Panc1 (cell line): ENCODE results near the gene ACTR10. TPM values are rescaled to one million over a fixed set of nuclear protein-coding genes. Genes with fewer than 3 reads are reported as not detected.

Source experiments
- ATAC-seq: fragments of 200-7000 bp; cut with Tn5 transposase; 2 replicates; pipeline ENCODE4 v1.9.1; 2020; ENCODE audit warnings: mild to moderate bottlenecking, moderate library complexity
- BruUV-seq: library from RNA; stranded (reverse); fragments of 400-500 nt; replicated peaks from 2 replicates; lab custom pipeline; 2021; lab: Mats Ljungman, UMichigan
- CTCF ChIA-PET: fragments of 300-600 bp; sonication (Branson Sonifier 250); formaldehyde crosslinking; loops from one replicate; lab custom pipeline; 2022; ENCODE audit warnings: antibody characterized with exemption; lab: Charles Lee
- POLR2A ChIA-PET: fragments of 300-600 bp; sonication (Branson Sonifier 250); formaldehyde crosslinking; loops from one replicate; lab custom pipeline; 2022; ENCODE audit warnings: antibody characterized with exemption; lab: Charles Lee
- DNase-seq: peaks from one replicate; pipeline ENCODE4 v3.0.0-alpha.2; 2010; ENCODE audit warnings: low read depth, low spot score
- H3K27ac ChIP-seq: 2 replicates; pipeline ENCODE4 v1.5.1; 2011; ENCODE audit warnings: mild to moderate bottlenecking, low read length, inconsistent platforms
- H3K27me3 ChIP-seq: fragments of 200-500 bp; sonication (Bioruptor generic); 2 replicates; pipeline ENCODE4 v1.6.0; 2014; ENCODE audit warnings: low read length, inconsistent platforms; ENCODE audit not compliant: control insufficient read depth, insufficient read depth
- H3K36me3 ChIP-seq: fragments of 200-500 bp; sonication (Bioruptor generic); 2 replicates; pipeline ENCODE4 v1.5.1; 2014; ENCODE audit warnings: inconsistent platforms, mild to moderate bottlenecking, low read length, moderate library complexity; ENCODE audit not compliant: control insufficient read depth, insufficient read depth
- H3K4me1 ChIP-seq: 2 replicates; pipeline ENCODE4 v1.5.1; 2011; ENCODE audit warnings: inconsistent platforms, mild to moderate bottlenecking, low read length, moderate library complexity; ENCODE audit not compliant: control insufficient read depth, insufficient read depth
- H3K4me3 ChIP-seq, 2 experiments: 2 replicates each; pipeline ENCODE4 v1.5.1; 2011 to 2012; ENCODE audit warnings: low read depth in 2 of 2, low read length in 2 of 2, mild to moderate bottlenecking in 2 of 2, inconsistent platforms in 1 of 2, moderate library complexity in 1 of 2
- H3K9me3 ChIP-seq: fragments of 200-500 bp; sonication (Bioruptor generic); 2 replicates; pipeline ENCODE4 v1.5.1; 2014; ENCODE audit warnings: low read depth, mild to moderate bottlenecking, inconsistent platforms, low read length, moderate library complexity; ENCODE audit not compliant: control insufficient read depth, insufficient read depth
- POLR2AphosphoS5 ChIP-seq: IDR thresholded peaks from 2 replicates; pipeline ENCODE4 v1.6.1; 2012; ENCODE audit warnings: mild to moderate bottlenecking, low read depth, low read length, moderate library complexity
- SIN3A ChIP-seq: IDR thresholded peaks from 2 replicates; pipeline ENCODE4 v1.6.1; 2012; ENCODE audit warnings: low read depth, mild to moderate bottlenecking, low read length, moderate library complexity, borderline replicate concordance; ENCODE audit not compliant: insufficient read depth
- TCF7L2 ChIP-seq: IDR thresholded peaks from 2 replicates; pipeline ENCODE4 v1.6.1; 2011; ENCODE audit warnings: mild to moderate bottlenecking, low read depth, low read length, inconsistent platforms
- in situ Hi-C: cut with HindIII; loops from 2 replicates; pipeline ENCODE4 v1.10.0; 2016; ENCODE audit warnings: low sequenced_read_pairs, low pct_unique_long_range_greater_than_20kb
- intact Hi-C: fragments of 100-400 bp; cut with micrococcal nuclease; formaldehyde crosslinking; loops from one replicate; pipeline ENCODE4 v1.10.0; 2022; ENCODE audit not compliant: unreplicated experiment
- total RNA-seq: library from RNA; stranded (reverse); gene quantifications from one replicate; pipeline ENCODE4 v1.2.1, GENCODE V29; 2021; ENCODE audit not compliant: unreplicated experiment
- TF ChIP-seq, protein P1 (sequence below), 2 experiments: IDR thresholded peaks; 2 replicates each; pipeline ENCODE4 v1.6.1; 2011 to 2012; ENCODE audit warnings: low read depth in 2 of 2, control low read depth in 1 of 2, low read length in 1 of 2, mild to moderate bottlenecking in 1 of 2, moderate library complexity in 1 of 2; ENCODE audit not compliant: insufficient read depth in 1 of 2
- TF ChIP-seq, protein P2 (sequence below): fragments of 450-650 bp; IDR thresholded peaks from 2 replicates; pipeline ENCODE4 v1.5.1; 2017; ENCODE audit warnings: mild to moderate bottlenecking

Gene ACTR10
- total RNA-seq, 1 experiment from 2014 or later: 34.9 TPM

- in situ Hi-C loops: no loop called here
- intact Hi-C loops: no loop called here
- H3K4me1 ChIP-seq: peaks cover 4% of the 10 kb centered on the region; the same call in 1 of the 2 replicates
- H3K27me3 ChIP-seq: no peaks in the 10 kb centered on the region
- H3K9me3 ChIP-seq: no peaks in the 10 kb centered on the region
- BruUV-seq: no TSS peak
- peak overlapping the region; percentile 96 to 97 for H3K4me3 ChIP-seq
- H3K27ac ChIP-seq: peak overlapping the region; percentile 90
- peaks cover 6% of the 10 kb centered on the region; the same call in 1 of the 2 replicates for H3K36me3 ChIP-seq
- no peak for ATAC-seq
- POLR2A ChIA-PET: no interaction called here
- CTCF ChIA-PET: no interaction called here
- TF ChIP-seq, protein P1, sequence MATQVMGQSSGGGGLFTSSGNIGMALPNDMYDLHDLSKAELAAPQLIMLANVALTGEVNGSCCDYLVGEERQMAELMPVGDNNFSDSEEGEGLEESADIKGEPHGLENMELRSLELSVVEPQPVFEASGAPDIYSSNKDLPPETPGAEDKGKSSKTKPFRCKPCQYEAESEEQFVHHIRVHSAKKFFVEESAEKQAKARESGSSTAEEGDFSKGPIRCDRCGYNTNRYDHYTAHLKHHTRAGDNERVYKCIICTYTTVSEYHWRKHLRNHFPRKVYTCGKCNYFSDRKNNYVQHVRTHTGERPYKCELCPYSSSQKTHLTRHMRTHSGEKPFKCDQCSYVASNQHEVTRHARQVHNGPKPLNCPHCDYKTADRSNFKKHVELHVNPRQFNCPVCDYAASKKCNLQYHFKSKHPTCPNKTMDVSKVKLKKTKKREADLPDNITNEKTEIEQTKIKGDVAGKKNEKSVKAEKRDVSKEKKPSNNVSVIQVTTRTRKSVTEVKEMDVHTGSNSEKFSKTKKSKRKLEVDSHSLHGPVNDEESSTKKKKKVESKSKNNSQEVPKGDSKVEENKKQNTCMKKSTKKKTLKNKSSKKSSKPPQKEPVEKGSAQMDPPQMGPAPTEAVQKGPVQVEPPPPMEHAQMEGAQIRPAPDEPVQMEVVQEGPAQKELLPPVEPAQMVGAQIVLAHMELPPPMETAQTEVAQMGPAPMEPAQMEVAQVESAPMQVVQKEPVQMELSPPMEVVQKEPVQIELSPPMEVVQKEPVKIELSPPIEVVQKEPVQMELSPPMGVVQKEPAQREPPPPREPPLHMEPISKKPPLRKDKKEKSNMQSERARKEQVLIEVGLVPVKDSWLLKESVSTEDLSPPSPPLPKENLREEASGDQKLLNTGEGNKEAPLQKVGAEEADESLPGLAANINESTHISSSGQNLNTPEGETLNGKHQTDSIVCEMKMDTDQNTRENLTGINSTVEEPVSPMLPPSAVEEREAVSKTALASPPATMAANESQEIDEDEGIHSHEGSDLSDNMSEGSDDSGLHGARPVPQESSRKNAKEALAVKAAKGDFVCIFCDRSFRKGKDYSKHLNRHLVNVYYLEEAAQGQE (IDR thresholded peaks at IDR 0.05; ENCODE audit: insufficient read depth in 1 of 2, low read depth in 2 of 2, low read length in 1 of 2): no peak
- TF ChIP-seq, protein P2, sequence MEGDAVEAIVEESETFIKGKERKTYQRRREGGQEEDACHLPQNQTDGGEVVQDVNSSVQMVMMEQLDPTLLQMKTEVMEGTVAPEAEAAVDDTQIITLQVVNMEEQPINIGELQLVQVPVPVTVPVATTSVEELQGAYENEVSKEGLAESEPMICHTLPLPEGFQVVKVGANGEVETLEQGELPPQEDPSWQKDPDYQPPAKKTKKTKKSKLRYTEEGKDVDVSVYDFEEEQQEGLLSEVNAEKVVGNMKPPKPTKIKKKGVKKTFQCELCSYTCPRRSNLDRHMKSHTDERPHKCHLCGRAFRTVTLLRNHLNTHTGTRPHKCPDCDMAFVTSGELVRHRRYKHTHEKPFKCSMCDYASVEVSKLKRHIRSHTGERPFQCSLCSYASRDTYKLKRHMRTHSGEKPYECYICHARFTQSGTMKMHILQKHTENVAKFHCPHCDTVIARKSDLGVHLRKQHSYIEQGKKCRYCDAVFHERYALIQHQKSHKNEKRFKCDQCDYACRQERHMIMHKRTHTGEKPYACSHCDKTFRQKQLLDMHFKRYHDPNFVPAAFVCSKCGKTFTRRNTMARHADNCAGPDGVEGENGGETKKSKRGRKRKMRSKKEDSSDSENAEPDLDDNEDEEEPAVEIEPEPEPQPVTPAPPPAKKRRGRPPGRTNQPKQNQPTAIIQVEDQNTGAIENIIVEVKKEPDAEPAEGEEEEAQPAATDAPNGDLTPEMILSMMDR: no peak
- no peak for DNase-seq
These were observed 512 bp downstream of the ACTR10 start for GRCh38 chr14:58200480-58200841.

- intact Hi-C loops (no loop called here), in situ Hi-C loops (no loop called here)
- TSS peak; percentile 92 for BruUV-seq
- DNase-seq (no peak), ATAC-seq (no peak)
- Histone ChIP-seq H3K27me3 (no peaks in the 10 kb centered on the region), H3K27ac (peak overlapping the region; percentile 90), H3K4me3 (peak overlapping the region; percentile 96 to 97), H3K9me3 (no peaks in the 10 kb centered on the region), H3K36me3 (peaks cover 6% of the 10 kb centered on the region; the same call in 1 of the 2 replicates), H3K4me1 (peaks cover 4% of the 10 kb centered on the region; the same call in 1 of the 2 replicates)
- POLR2A ChIA-PET: no interaction called here
- TF ChIP-seq, protein P2: no peak
- no peak for TF ChIP-seq POLR2AphosphoS5
- TF ChIP-seq TCF7L2: no peak
- no peak for TF ChIP-seq SIN3A
- TF ChIP-seq, protein P1 (IDR thresholded peaks at IDR 0.05; ENCODE audit: insufficient read depth in 1 of 2, low read depth in 2 of 2, low read length in 1 of 2): no peak
- CTCF ChIA-PET: no interaction called here
These were observed 897 bp downstream of the ACTR10 start for GRCh38 chr14:58200846-58201245.
